Measurements from ENCODE around the gene RNF167.
A peak's percentile ranks its signal among the peaks of the same experiment; 100 is the strongest.

Gene RNF167

GRCh38 chr17:4972752-4973151 lies 32.7 kb downstream of the RNF167 start:
- H3K4me1 ChIP-seq (ENCODE audit: insufficient read depth, low read length) = peaks cover 16% of the 10 kb centered on the region
- peaks cover 3% of the 10 kb centered on the region for H3K36me3 ChIP-seq (ENCODE audit: insufficient read depth, low read length)
- H3K9me3 ChIP-seq (ENCODE audit: low read length) = no peaks in the 10 kb centered on the region
- no peak overlapping the region for H3K4me3 ChIP-seq (ENCODE audit: low read length)
- H2AFZ ChIP-seq (ENCODE audit: low read depth, low read length) = no peak overlapping the region
- no peaks in the 10 kb centered on the region for H3K27me3 ChIP-seq (ENCODE audit: insufficient read depth, low read length)

GRCh38 chr17:4973256-4974114 lies 33.4 kb downstream of the RNF167 start:
- no peak overlapping the region for H2AFZ ChIP-seq (ENCODE audit: low read depth, low read length)
- no peak overlapping the region for H3K4me3 ChIP-seq (ENCODE audit: low read length)
- no peaks in the 10 kb centered on the region for H3K9me3 ChIP-seq (ENCODE audit: low read length)
- peaks cover 3% of the 10 kb centered on the region for H3K36me3 ChIP-seq (ENCODE audit: insufficient read depth, low read length)
- H3K27me3 ChIP-seq (ENCODE audit: insufficient read depth, low read length) = no peaks in the 10 kb centered on the region
- H3K4me1 ChIP-seq (ENCODE audit: insufficient read depth, low read length) = peaks cover 13% of the 10 kb centered on the region

- Histone ChIP-seq H3K27me3 (ENCODE audit: insufficient read depth, low read length) (no peaks in the 10 kb centered on the region), H3K36me3 (ENCODE audit: insufficient read depth, low read length) (peaks cover 3% of the 10 kb centered on the region), H2AFZ (ENCODE audit: low read depth, low read length) (no peak overlapping the region), H3K4me1 (ENCODE audit: insufficient read depth, low read length) (peaks cover 9% of the 10 kb centered on the region), H3K4me3 (ENCODE audit: low read length) (no peak overlapping the region), H3K9me3 (ENCODE audit: low read length) (no peaks in the 10 kb centered on the region)
These were observed 34.1 kb downstream of the RNF167 start for GRCh38 chr17:4974115-4974670.

GRCh38 chr17:4978726-4979125 lies 38.7 kb downstream of the RNF167 start:
- Histone ChIP-seq H3K4me3 (ENCODE audit: low read length) (no peak overlapping the region), H3K4me1 (ENCODE audit: insufficient read depth, low read length) (no peaks in the 10 kb centered on the region), H3K9me3 (ENCODE audit: low read length) (no peaks in the 10 kb centered on the region), H2AFZ (ENCODE audit: low read depth, low read length) (no peak overlapping the region), H3K27me3 (ENCODE audit: insufficient read depth, low read length) (no peaks in the 10 kb centered on the region), H3K36me3 (ENCODE audit: insufficient read depth, low read length) (no peaks in the 10 kb centered on the region)

GRCh38 chr17:4980644-4981216 lies 40.7 kb downstream of the RNF167 start:
- Histone ChIP-seq H3K27me3 (ENCODE audit: insufficient read depth, low read length) (no peaks in the 10 kb centered on the region), H3K4me1 (ENCODE audit: insufficient read depth, low read length) (no peaks in the 10 kb centered on the region), H3K36me3 (ENCODE audit: insufficient read depth, low read length) (no peaks in the 10 kb centered on the region)

GRCh38 chr17:4982305-4982704 lies 42.2 kb downstream of the RNF167 start:
- Histone ChIP-seq H3K9me3 (ENCODE audit: low read length) (no peaks in the 10 kb centered on the region), H3K36me3 (ENCODE audit: insufficient read depth, low read length) (no peaks in the 10 kb centered on the region), H3K4me3 (ENCODE audit: low read length) (no peak overlapping the region), H3K27me3 (ENCODE audit: insufficient read depth, low read length) (peaks cover 2% of the 10 kb centered on the region), H3K4me1 (ENCODE audit: insufficient read depth, low read length) (no peaks in the 10 kb centered on the region), H2AFZ (ENCODE audit: low read depth, low read length) (no peak overlapping the region)

More at GRCh38 chr17:4980644-4981216, 40.7 kb downstream of the RNF167 start:
- Histone ChIP-seq H3K9me3 (ENCODE audit: low read length) (no peaks in the 10 kb centered on the region), H3K4me3 (ENCODE audit: low read length) (no peak overlapping the region), H2AFZ (ENCODE audit: low read depth, low read length) (no peak overlapping the region)

GRCh38 chr17:4986403-4986802 lies 46.3 kb downstream of the RNF167 start:
- H3K9me3 ChIP-seq (ENCODE audit: low read length) = no peaks in the 10 kb centered on the region
- no peak overlapping the region for H2AFZ ChIP-seq (ENCODE audit: low read depth, low read length)
- no peaks in the 10 kb centered on the region for H3K36me3 ChIP-seq (ENCODE audit: insufficient read depth, low read length)
- no peaks in the 10 kb centered on the region for H3K4me1 ChIP-seq (ENCODE audit: insufficient read depth, low read length)
- no peak overlapping the region for H3K4me3 ChIP-seq (ENCODE audit: low read length)
- H3K27me3 ChIP-seq (ENCODE audit: insufficient read depth, low read length) = peaks cover 21% of the 10 kb centered on the region

GRCh38 chr17:4986951-4987766 lies 47.1 kb downstream of the RNF167 start, which contains the start of gene CAMTA2:
Gene CAMTA2 (minus strand): TSS chr17:4987675. CDS start chr17:4986222, 1,453 bp downstream.
- Histone ChIP-seq H3K27me3 (ENCODE audit: insufficient read depth, low read length) (peaks cover 21% of the 10 kb centered on the region), H3K4me1 (ENCODE audit: insufficient read depth, low read length) (no peaks in the 10 kb centered on the region)

GRCh38 chr17:4987767-4988567 lies 47.9 kb downstream of the RNF167 start:
- Histone ChIP-seq H3K9me3 (ENCODE audit: low read length) (no peaks in the 10 kb centered on the region), H2AFZ (ENCODE audit: low read depth, low read length) (peak overlapping the region; percentile 53), H3K36me3 (ENCODE audit: insufficient read depth, low read length) (no peaks in the 10 kb centered on the region), H3K4me1 (ENCODE audit: insufficient read depth, low read length) (no peaks in the 10 kb centered on the region), H3K4me3 (ENCODE audit: low read length) (peak overlapping the region; percentile 45), H3K27me3 (ENCODE audit: insufficient read depth, low read length) (peaks cover 21% of the 10 kb centered on the region)

More at GRCh38 chr17:4986951-4987766, 47.1 kb downstream of the RNF167 start, which contains the start of gene CAMTA2:
- H3K36me3 ChIP-seq (ENCODE audit: insufficient read depth, low read length) = no peaks in the 10 kb centered on the region
- peak within 1 kb of the TSS; percentile 45 for H3K4me3 ChIP-seq (ENCODE audit: low read length)
- peak within 1 kb of the TSS; percentile 53 for H2AFZ ChIP-seq (ENCODE audit: low read depth, low read length)
- H3K9me3 ChIP-seq (ENCODE audit: low read length) = no peaks in the 10 kb centered on the region

GRCh38 chr17:4994081-4994595 lies 54.1 kb downstream of the RNF167 start:
- Histone ChIP-seq H3K4me1 (ENCODE audit: insufficient read depth, low read length) (peaks cover 14% of the 10 kb centered on the region), H2AFZ (ENCODE audit: low read depth, low read length) (no peak overlapping the region), H3K27me3 (ENCODE audit: insufficient read depth, low read length) (peaks cover 3% of the 10 kb centered on the region), H3K36me3 (ENCODE audit: insufficient read depth, low read length) (no peaks in the 10 kb centered on the region), H3K4me3 (ENCODE audit: low read length) (no peak overlapping the region), H3K9me3 (ENCODE audit: low read length) (no peaks in the 10 kb centered on the region)

All from neuron (in vitro differentiated cells).